ENCODE measurements around the gene TMPRSS11D.

TMPRSS11D gene

GRCh38 chr4:67883902-67884301 is at the start of gene TMPRSS11D:
Gene TMPRSS11D, minus strand, starts transcription at chr4:67884002. Its CDS starts 69 bp downstream, at chr4:67883933.
- DNase-seq = no peak

- no peak for DNase-seq
Observed at GRCh38 chr4:67933038-67933437, 49.2 kb upstream of the TMPRSS11D start.

- DNase-seq = no peak
Observed at GRCh38 chr4:67931256-67931655, 47.5 kb upstream of the TMPRSS11D start.

- DNase-seq = no peak
Observed at GRCh38 chr4:67929426-67929825, 45.6 kb upstream of the TMPRSS11D start.

- DNase-seq = no peak
Observed at GRCh38 chr4:67928546-67928945, 44.7 kb upstream of the TMPRSS11D start.

- DNase-seq = no peak
Observed at GRCh38 chr4:67927251-67927650, 43.4 kb upstream of the TMPRSS11D start.

- DNase-seq = no peak
Observed at GRCh38 chr4:67926485-67926884, 42.7 kb upstream of the TMPRSS11D start.

GRCh38 chr4:67922697-67923096 is 38.9 kb upstream of the TMPRSS11D start:
- DNase-seq = no peak

- no peak for DNase-seq
Observed at GRCh38 chr4:67918428-67918827, 34.6 kb upstream of the TMPRSS11D start.

- no peak for DNase-seq
Observed at GRCh38 chr4:67915400-67915966, 31.7 kb upstream of the TMPRSS11D start.

- DNase-seq = no peak
Observed at GRCh38 chr4:67912080-67912479, 28.3 kb upstream of the TMPRSS11D start.

GRCh38 chr4:67911638-67912037 is 27.8 kb upstream of the TMPRSS11D start:
- no peak for DNase-seq

GRCh38 chr4:67911141-67911540 is 27.3 kb upstream of the TMPRSS11D start:
- no peak for DNase-seq

- no peak for DNase-seq
Observed at GRCh38 chr4:67910585-67910905, 26.7 kb upstream of the TMPRSS11D start.

- no peak for DNase-seq
Observed at GRCh38 chr4:67909905-67910584, 26.2 kb upstream of the TMPRSS11D start.

GRCh38 chr4:67907650-67908049 is 23.8 kb upstream of the TMPRSS11D start:
- DNase-seq = no peak

GRCh38 chr4:67899096-67899495 is 15.3 kb upstream of the TMPRSS11D start:
- no peak for DNase-seq

GRCh38 chr4:67897686-67898085 is 13.9 kb upstream of the TMPRSS11D start:
- no peak for DNase-seq

- no peak for DNase-seq
Observed at GRCh38 chr4:67896421-67897065, 12.7 kb upstream of the TMPRSS11D start.

GRCh38 chr4:67894659-67895058 is 10.9 kb upstream of the TMPRSS11D start:
- no peak for DNase-seq

GRCh38 chr4:67892905-67893304 is 9.1 kb upstream of the TMPRSS11D start:
- no peak for DNase-seq

- no peak for DNase-seq
Observed at GRCh38 chr4:67892253-67892652, 8.5 kb upstream of the TMPRSS11D start.

GRCh38 chr4:67891645-67892044 is 7.8 kb upstream of the TMPRSS11D start:
- DNase-seq = no peak

GRCh38 chr4:67886281-67886680 is 2.5 kb upstream of the TMPRSS11D start:
- no peak for DNase-seq

- DNase-seq = no peak
Observed at GRCh38 chr4:67885762-67886161, 2.0 kb upstream of the TMPRSS11D start.
